ENCODE measurements around the gene ZNF722.
"Not testable (repeated sequence)": the region's sequence is repeated elsewhere in the genome, so short reads cannot be mapped to it uniquely, and the experiment has no call there.

ZNF722 gene

GRCh38 chr7:63998549-63998948 lies at the start of gene ZNF722:
Gene ZNF722, plus strand, starts transcription at chr7:63998849. Its CDS starts 113 bp downstream, at chr7:63998962.
- no peak for DNase-seq (ENCODE audit: low read depth)

- no peak for DNase-seq (ENCODE audit: low read depth)
Measured at GRCh38 chr7:63953181-63953580, 45.5 kb upstream of the ZNF722 start.

GRCh38 chr7:63968629-63969028 lies 30.0 kb upstream of the ZNF722 start:
- no peak for DNase-seq (ENCODE audit: low read depth)

GRCh38 chr7:64015496-64015895 lies 16.8 kb downstream of the ZNF722 start:
- not testable (repeated sequence) for DNase-seq (ENCODE audit: low read depth)

GRCh38 chr7:64035388-64035787 lies 36.7 kb downstream of the ZNF722 start:
- DNase-seq (ENCODE audit: low read depth): no peak

GRCh38 chr7:64037095-64037494 lies 38.4 kb downstream of the ZNF722 start:
- DNase-seq (ENCODE audit: low read depth): no peak

GRCh38 chr7:64045301-64046040 lies 46.8 kb downstream of the ZNF722 start, which contains the start of gene ZNF727:
Gene ZNF727, plus strand, starts transcription at chr7:64045434. Its CDS starts 188 bp downstream, at chr7:64045622.
- no peak for DNase-seq (ENCODE audit: low read depth)

GRCh38 chr7:64046041-64046389 lies 47.4 kb downstream of the ZNF722 start:
- DNase-seq (ENCODE audit: low read depth): no peak

All from EH (cell line).